Measurements from ENCODE around the gene KLHDC10.

DNA sequence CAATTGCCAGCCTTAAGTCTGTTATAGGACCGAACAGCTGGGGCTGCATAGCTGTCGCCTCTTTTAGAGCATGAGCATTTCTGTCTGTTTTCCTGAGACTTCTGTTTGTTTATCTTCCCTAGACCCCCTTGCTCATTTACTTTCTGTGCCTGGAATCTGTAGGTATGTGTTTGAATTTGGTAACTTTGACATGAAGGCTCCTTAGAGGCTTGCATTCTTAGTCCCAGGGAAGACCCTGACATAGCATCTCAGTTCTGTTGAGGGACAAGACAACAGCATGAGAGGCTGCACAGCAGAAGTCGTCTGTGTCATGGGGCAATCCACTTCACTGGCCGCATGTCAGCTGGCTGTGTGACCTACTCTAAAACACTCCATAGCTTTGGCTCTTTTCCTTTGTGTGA lies 58.7 kb downstream of the KLHDC10 start:
- no peak for TF ChIP-seq GATA2 (IDR thresholded peaks at IDR 0.05; ENCODE audit: low read depth, low read length)
- TF ChIP-seq GATA3 (IDR thresholded peaks at IDR 0.05; ENCODE audit: low read depth, low read length), result no peak
